ENCODE measurements around the gene PXDN. TPM values are rescaled to one million over a fixed set of nuclear protein-coding genes. Genes with fewer than 3 reads are reported as not detected.
"Not testable (repeated sequence)": the region's sequence is repeated elsewhere in the genome, so short reads cannot be mapped to it uniquely, and the experiment has no call there.

Gene PXDN
- total and polyA plus RNA-seq, 5 donors from 2014 or later, result 0.79 TPM; not detected in 4

DNA sequence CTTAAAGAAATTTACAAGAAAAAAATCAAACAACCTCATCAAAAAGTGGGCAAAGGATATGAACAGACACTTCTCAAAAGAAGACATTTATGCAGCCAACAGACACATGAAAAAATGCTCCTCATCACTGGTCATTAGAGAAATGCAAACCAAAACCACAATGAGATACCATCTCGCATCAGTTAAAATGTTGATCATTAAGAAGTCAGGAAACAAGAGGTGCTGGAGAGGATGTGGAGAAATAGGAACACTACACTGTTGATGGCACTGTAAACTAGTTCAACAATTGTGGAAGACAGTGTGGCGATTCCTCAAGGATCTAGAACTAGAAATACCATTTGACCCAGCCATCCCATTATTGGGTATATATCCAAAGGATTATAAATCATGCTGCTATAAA, 20.9 kb upstream of the PXDN start:
- H3K4me3 Mint-ChIP-seq; H3K27me3 Mint-ChIP-seq; H3K4me1 ChIP-seq (ENCODE audit: control insufficient read depth, insufficient read depth, low read length, poor library complexity, severe bottlenecking); H3K9me3 Mint-ChIP-seq; H3K9me3 ChIP-seq (ENCODE audit: control insufficient read depth in 2 of 2, low read length in 2 of 2); H3K36me3 ChIP-seq (ENCODE audit: control insufficient read depth, insufficient read depth, low read length); H3K36me3 Mint-ChIP-seq; H3K27ac Mint-ChIP-seq; H3K4me3 ChIP-seq (ENCODE audit: low read depth, low read length); H3K27me3 ChIP-seq (ENCODE audit: control insufficient read depth, insufficient read depth, low read length); ATAC-seq (ENCODE audit: low read depth in 2 of 2); H3K4me1 Mint-ChIP-seq; H3K27ac ChIP-seq (ENCODE audit: insufficient read depth, low read length, poor library complexity, severe bottlenecking); DNase-seq: not testable (repeated sequence)

DNA sequence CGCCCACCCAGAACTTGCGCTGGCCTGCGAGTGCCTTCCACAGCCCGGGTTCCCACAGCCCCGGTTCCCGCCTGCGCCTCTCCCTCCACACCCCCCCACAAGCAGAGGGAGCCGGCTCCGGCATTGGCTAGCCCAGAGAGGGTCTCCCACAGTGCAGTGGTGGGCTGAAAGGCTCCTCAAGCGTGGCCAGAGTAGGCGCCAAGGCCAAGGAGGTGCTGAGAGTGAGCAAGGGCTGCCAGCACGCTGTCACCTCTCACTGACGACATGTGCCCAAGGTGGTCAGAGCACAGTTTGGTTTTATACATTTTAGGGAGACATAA, 15.3 kb upstream of the PXDN start:
- no peaks in the 10 kb centered on the region for H3K36me3 Mint-ChIP-seq
- H3K36me3 ChIP-seq (ENCODE audit: control insufficient read depth, insufficient read depth, low read length), result no peaks in the 10 kb centered on the region
- DNase-seq, result no peak
- H3K27ac ChIP-seq (ENCODE audit: insufficient read depth, low read length, poor library complexity, severe bottlenecking), result no peak overlapping the region
- H3K4me3 Mint-ChIP-seq, result no peak overlapping the region
- no peaks in the 10 kb centered on the region for H3K9me3 ChIP-seq (ENCODE audit: control insufficient read depth in 2 of 2, low read length in 2 of 2)
- H3K4me1 ChIP-seq (ENCODE audit: control insufficient read depth, insufficient read depth, low read length, poor library complexity, severe bottlenecking), result no peaks in the 10 kb centered on the region
- no peak overlapping the region for H3K27ac Mint-ChIP-seq
- H3K4me3 ChIP-seq (ENCODE audit: low read depth, low read length), result no peak overlapping the region
- no peaks in the 10 kb centered on the region for H3K27me3 ChIP-seq (ENCODE audit: control insufficient read depth, insufficient read depth, low read length)
- no peaks in the 10 kb centered on the region for H3K27me3 Mint-ChIP-seq
- ATAC-seq (ENCODE audit: low read depth in 2 of 2), result no peak
- H3K9me3 Mint-ChIP-seq, result peaks cover 0 to 9% (median 0%) of the 10 kb centered on the region in 7 donors
- no peaks in the 10 kb centered on the region for H3K4me1 Mint-ChIP-seq

DNA sequence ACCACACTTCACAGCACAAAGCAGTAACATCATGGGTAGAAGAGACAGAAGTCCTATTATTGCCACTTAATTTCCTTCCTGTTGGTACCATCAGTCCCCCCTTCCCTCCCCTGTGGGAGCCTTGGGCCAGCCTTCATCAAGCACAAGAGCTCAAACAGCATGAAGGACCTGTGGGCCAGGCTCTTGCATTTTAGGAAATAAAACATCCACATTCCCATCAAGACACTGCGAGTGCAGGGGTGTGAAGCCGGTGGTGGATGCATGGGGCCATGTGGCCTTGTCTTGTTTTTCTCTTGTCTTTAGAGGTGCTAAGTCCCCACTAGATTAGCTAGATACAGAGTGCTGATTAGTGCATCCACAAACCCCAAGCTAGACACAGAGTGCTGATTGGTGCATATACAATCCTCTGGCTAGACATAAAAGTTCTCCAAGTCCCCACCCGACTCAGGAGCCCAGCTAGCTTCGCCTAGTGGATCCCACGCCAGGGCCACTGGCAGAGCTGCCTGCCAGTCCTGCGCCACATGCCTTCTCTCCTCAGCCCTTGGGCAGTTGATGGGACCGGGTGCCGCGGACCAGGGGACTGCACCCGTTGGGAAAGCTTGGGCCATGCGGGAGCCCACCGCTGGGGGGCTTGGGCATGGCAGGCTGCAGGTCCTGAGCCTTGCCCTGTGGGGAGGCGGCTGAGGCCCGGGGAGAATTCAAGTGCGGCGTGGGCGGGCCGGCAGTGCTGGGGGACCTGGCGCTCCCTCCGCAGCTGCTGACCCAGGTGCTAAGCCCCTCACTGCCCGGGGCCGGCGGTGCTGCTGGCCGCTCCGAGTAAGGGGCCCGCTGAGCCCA, 14.7 kb upstream of the PXDN start:
- no peak for ATAC-seq (ENCODE audit: low read depth in 2 of 2)

DNA sequence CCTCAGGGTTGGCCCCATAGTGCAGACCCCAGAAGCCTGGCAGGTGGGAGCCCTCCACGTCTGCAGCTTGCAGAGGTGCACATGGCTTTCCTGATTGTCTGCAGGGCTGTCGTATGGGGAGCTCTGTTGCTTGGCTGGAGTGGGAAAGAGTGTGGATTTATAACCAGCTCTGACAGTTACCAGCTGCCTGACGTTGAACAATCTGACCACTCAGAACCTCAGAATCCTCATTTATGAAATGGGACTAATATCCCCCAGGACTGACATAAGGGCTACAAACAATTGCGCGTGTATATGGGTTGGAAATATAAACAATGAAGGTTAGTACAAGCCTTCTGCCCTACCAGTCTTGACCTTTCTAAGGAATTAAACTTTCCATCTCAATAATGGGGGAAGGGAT, 13.9 kb upstream of the PXDN start:
- H3K36me3 Mint-ChIP-seq, result no peaks in the 10 kb centered on the region
- Histone ChIP-seq H3K4me1 (ENCODE audit: control insufficient read depth, insufficient read depth, low read length, poor library complexity, severe bottlenecking) (no peaks in the 10 kb centered on the region), H3K4me3 (ENCODE audit: low read depth, low read length) (no peak overlapping the region), H3K27ac (ENCODE audit: insufficient read depth, low read length, poor library complexity, severe bottlenecking) (no peak overlapping the region), H3K27me3 (ENCODE audit: control insufficient read depth, insufficient read depth, low read length) (no peaks in the 10 kb centered on the region), H3K36me3 (ENCODE audit: control insufficient read depth, insufficient read depth, low read length) (no peaks in the 10 kb centered on the region), H3K9me3 (ENCODE audit: control insufficient read depth in 2 of 2, low read length in 2 of 2) (no peaks in the 10 kb centered on the region)
- no peaks in the 10 kb centered on the region for H3K4me1 Mint-ChIP-seq
- H3K27ac Mint-ChIP-seq, result no peak overlapping the region
- no peak for ATAC-seq (ENCODE audit: low read depth in 2 of 2)
- DNase-seq, result no peak
- no peak overlapping the region for H3K4me3 Mint-ChIP-seq
- peaks cover 0 to 9% (median 0%) of the 10 kb centered on the region in 7 donors for H3K9me3 Mint-ChIP-seq
- H3K27me3 Mint-ChIP-seq, result no peaks in the 10 kb centered on the region

More for the DNA sequence above, 14.7 kb upstream of the PXDN start:
- Histone ChIP-seq H3K36me3 (ENCODE audit: control insufficient read depth, insufficient read depth, low read length) (no peaks in the 10 kb centered on the region), H3K9me3 (ENCODE audit: control insufficient read depth in 2 of 2, low read length in 2 of 2) (no peaks in the 10 kb centered on the region), H3K27ac (ENCODE audit: insufficient read depth, low read length, poor library complexity, severe bottlenecking) (no peak overlapping the region), H3K4me1 (ENCODE audit: control insufficient read depth, insufficient read depth, low read length, poor library complexity, severe bottlenecking) (no peaks in the 10 kb centered on the region), H3K27me3 (ENCODE audit: control insufficient read depth, insufficient read depth, low read length) (no peaks in the 10 kb centered on the region), H3K4me3 (ENCODE audit: low read depth, low read length) (no peak overlapping the region)
- Mint-ChIP-seq H3K4me1 (no peaks in the 10 kb centered on the region), H3K27me3 (no peaks in the 10 kb centered on the region), H3K27ac (no peak overlapping the region), H3K9me3 (peaks cover 0 to 9% (median 0%) of the 10 kb centered on the region in 7 donors), H3K4me3 (no peak overlapping the region), H3K36me3 (no peaks in the 10 kb centered on the region)
- DNase-seq, result no peak

DNA sequence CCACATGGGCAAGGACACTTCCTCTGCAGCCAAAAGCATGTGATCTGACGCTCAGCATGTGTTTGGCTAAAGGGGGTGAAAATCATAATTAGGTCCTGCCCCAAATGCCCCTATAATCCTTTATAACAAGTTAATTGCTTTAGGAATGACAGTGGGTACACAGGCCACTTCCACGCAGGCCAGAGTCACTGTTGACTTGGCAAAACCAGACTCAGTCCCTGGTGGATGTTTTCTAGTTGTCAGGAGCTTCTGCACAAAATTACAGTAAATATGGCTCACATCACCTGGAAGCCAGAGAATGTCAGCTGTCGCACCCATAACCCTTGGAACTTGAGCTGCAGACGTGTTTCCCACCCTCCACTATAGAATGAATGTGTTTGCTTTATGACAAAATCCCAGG, 13.3 kb upstream of the PXDN start:
- no peak overlapping the region for H3K27ac Mint-ChIP-seq
- Histone ChIP-seq H3K4me1 (ENCODE audit: control insufficient read depth, insufficient read depth, low read length, poor library complexity, severe bottlenecking) (no peaks in the 10 kb centered on the region), H3K36me3 (ENCODE audit: control insufficient read depth, insufficient read depth, low read length) (no peaks in the 10 kb centered on the region), H3K27ac (ENCODE audit: insufficient read depth, low read length, poor library complexity, severe bottlenecking) (no peak overlapping the region), H3K4me3 (ENCODE audit: low read depth, low read length) (no peak overlapping the region), H3K9me3 (ENCODE audit: control insufficient read depth in 2 of 2, low read length in 2 of 2) (no peaks in the 10 kb centered on the region), H3K27me3 (ENCODE audit: control insufficient read depth, insufficient read depth, low read length) (no peaks in the 10 kb centered on the region)
- H3K36me3 Mint-ChIP-seq, result no peaks in the 10 kb centered on the region
- H3K9me3 Mint-ChIP-seq, result peaks cover 0 to 9% (median 0%) of the 10 kb centered on the region in 7 donors
- DNase-seq, result no peak
- no peaks in the 10 kb centered on the region for H3K27me3 Mint-ChIP-seq
- no peak for ATAC-seq (ENCODE audit: low read depth in 2 of 2)
- H3K4me1 Mint-ChIP-seq, result no peaks in the 10 kb centered on the region
- no peak overlapping the region for H3K4me3 Mint-ChIP-seq

DNA sequence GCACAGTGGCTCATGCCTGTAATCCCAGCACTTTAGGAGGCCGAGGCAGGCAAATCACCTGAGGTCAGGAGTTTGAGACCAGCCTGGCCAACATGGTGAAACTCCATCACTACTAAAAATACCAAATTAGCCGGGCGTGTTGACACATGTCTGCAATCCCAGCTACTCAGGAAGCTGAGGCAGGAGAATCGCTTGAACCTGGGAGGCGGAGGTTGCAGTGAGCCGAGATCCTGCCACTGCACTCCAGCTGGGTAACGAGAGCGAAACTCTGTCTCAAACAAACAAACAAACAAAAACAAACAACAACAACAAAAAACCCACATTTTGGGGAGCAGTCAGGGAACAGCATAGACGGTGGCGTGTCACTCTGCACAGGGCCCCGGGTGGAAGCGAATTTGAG, 12.8 kb upstream of the PXDN start:
- not testable (repeated sequence) for DNase-seq; H3K27ac Mint-ChIP-seq; H3K27ac ChIP-seq (ENCODE audit: insufficient read depth, low read length, poor library complexity, severe bottlenecking); H3K4me1 Mint-ChIP-seq; H3K36me3 Mint-ChIP-seq; H3K4me1 ChIP-seq (ENCODE audit: control insufficient read depth, insufficient read depth, low read length, poor library complexity, severe bottlenecking); H3K4me3 ChIP-seq (ENCODE audit: low read depth, low read length); ATAC-seq (ENCODE audit: low read depth in 2 of 2); H3K4me3 Mint-ChIP-seq; H3K27me3 ChIP-seq (ENCODE audit: control insufficient read depth, insufficient read depth, low read length); H3K9me3 Mint-ChIP-seq; H3K9me3 ChIP-seq (ENCODE audit: control insufficient read depth in 2 of 2, low read length in 2 of 2); H3K27me3 Mint-ChIP-seq; H3K36me3 ChIP-seq (ENCODE audit: control insufficient read depth, insufficient read depth, low read length)

DNA sequence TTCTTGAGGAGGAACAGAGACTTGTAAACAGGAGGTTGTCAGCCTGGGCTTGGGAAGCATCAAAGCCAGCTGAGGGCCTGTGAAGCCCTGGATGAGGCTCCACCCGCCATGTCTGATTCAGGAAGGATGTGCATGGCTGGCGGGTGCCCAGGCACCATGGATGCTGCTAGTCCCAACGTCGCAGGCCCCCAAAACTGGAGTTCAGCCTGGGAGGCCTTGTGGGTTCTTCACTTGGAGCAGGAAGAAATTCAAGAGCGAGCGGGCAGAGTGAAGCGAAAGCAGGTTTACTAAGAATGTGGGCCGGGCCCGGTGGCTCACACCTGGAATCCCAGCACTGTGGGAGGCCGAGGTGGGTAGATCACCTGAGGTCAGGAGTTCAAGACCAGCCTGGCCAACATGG, 12.1 kb upstream of the PXDN start:
- Mint-ChIP-seq H3K27ac (no peak overlapping the region), H3K4me1 (no peaks in the 10 kb centered on the region), H3K9me3 (peaks cover 0 to 9% (median 0%) of the 10 kb centered on the region in 7 donors), H3K4me3 (no peak overlapping the region), H3K36me3 (no peaks in the 10 kb centered on the region), H3K27me3 (no peaks in the 10 kb centered on the region)
- Histone ChIP-seq H3K27ac (ENCODE audit: insufficient read depth, low read length, poor library complexity, severe bottlenecking) (no peak overlapping the region), H3K4me3 (ENCODE audit: low read depth, low read length) (no peak overlapping the region), H3K27me3 (ENCODE audit: control insufficient read depth, insufficient read depth, low read length) (no peaks in the 10 kb centered on the region), H3K4me1 (ENCODE audit: control insufficient read depth, insufficient read depth, low read length, poor library complexity, severe bottlenecking) (no peaks in the 10 kb centered on the region), H3K36me3 (ENCODE audit: control insufficient read depth, insufficient read depth, low read length) (no peaks in the 10 kb centered on the region), H3K9me3 (ENCODE audit: control insufficient read depth in 2 of 2, low read length in 2 of 2) (no peaks in the 10 kb centered on the region)
- DNase-seq (no peak), ATAC-seq (ENCODE audit: low read depth in 2 of 2) (no peak)

DNA sequence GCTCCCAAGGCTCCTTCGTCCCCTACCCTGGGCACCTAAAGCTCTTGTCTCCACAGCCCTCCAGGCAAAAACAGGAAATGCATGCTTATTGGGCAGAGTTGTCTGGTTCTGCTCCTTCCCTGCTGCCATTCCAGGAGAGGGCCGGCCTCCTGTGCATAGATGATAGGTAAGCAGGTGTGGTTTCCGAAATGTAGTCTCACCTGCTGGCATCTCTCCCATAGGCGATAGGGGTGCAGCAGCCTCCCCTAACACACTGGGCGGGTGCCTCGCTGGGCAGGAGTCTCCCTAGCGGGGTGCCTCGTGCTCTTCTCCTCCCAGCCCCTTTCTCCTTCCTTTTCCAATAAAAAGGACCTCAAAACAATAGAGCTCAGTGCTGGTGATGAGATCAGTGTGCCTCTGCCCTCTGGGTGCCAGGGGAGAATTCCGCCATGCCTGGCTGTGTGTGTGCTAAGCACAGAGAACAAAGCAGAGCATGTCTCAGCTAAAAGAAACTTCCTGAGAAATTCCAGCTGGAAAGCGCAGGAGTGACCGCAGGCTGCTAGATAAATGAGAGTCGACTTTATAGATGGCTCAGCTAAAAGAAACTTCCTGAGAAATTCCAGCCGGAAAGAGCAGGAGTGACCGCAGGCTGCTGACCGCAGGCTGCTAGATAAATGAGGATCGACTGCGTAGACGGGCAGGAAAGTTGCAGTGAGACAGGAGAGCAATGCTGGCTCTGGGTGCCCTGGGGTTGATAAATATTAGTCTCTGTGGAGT, 11.3 kb upstream of the PXDN start:
- Histone ChIP-seq H3K36me3 (ENCODE audit: control insufficient read depth, insufficient read depth, low read length) (no peaks in the 10 kb centered on the region), H3K27me3 (ENCODE audit: control insufficient read depth, insufficient read depth, low read length) (no peaks in the 10 kb centered on the region), H3K9me3 (ENCODE audit: control insufficient read depth in 2 of 2, low read length in 2 of 2) (no peaks in the 10 kb centered on the region), H3K27ac (ENCODE audit: insufficient read depth, low read length, poor library complexity, severe bottlenecking) (no peak overlapping the region), H3K4me1 (ENCODE audit: control insufficient read depth, insufficient read depth, low read length, poor library complexity, severe bottlenecking) (no peaks in the 10 kb centered on the region), H3K4me3 (ENCODE audit: low read depth, low read length) (no peak overlapping the region)
- ATAC-seq (ENCODE audit: low read depth in 2 of 2) (no peak), DNase-seq (no peak)
- peak overlapping the region in 1 of 3 donors; percentile 88 for H3K27ac Mint-ChIP-seq
- peaks cover 4% of the 10 kb centered on the region for H3K27me3 Mint-ChIP-seq
- peaks cover 0 to 4% (median 0%) of the 10 kb centered on the region in 4 donors for H3K4me1 Mint-ChIP-seq
- no peaks in the 10 kb centered on the region for H3K36me3 Mint-ChIP-seq
- peaks cover 0 to 9% (median 0%) of the 10 kb centered on the region in 7 donors for H3K9me3 Mint-ChIP-seq
- H3K4me3 Mint-ChIP-seq, result no peak overlapping the region
